H9 (cell line): ENCODE results near the gene HILPDA. TPM values are rescaled to one million over a fixed set of nuclear protein-coding genes. Genes with fewer than 3 reads are reported as not detected.
"Not testable (repeated sequence)": the region's sequence is repeated elsewhere in the genome, so short reads cannot be mapped to it uniquely, and the experiment has no call there.

Experiments
- DNase-seq: peaks from one replicate; pipeline ENCODE4 v3.0.0-alpha.2; 2017
- H2AFZ ChIP-seq: one replicate; pipeline ENCODE4 v1.6.1; 2013; ENCODE audit warnings: mild to moderate bottlenecking, low read length, control low read depth, moderate library complexity
- H2AK5ac ChIP-seq: 2 replicates; pipeline ENCODE4 v1.6.1; 2013; ENCODE audit warnings: low read length, control low read depth, mixed read lengths; ENCODE audit not compliant: insufficient read length
- H2BK120ac ChIP-seq: one replicate; pipeline ENCODE4 v1.6.1; 2013; ENCODE audit warnings: low read depth, mild to moderate bottlenecking, low read length, control low read depth, inconsistent platforms; ENCODE audit not compliant: poor library complexity, severe bottlenecking
- H2BK12ac ChIP-seq: 2 replicates; pipeline ENCODE4 v1.6.1; 2013; ENCODE audit warnings: low read length, control low read depth, mixed read lengths, low read depth; ENCODE audit not compliant: insufficient read length
- H2BK15ac ChIP-seq: 2 replicates; pipeline ENCODE4 v1.6.1; 2013; ENCODE audit warnings: low read depth, low read length, control low read depth
- H2BK20ac ChIP-seq: one replicate; pipeline ENCODE4 v1.6.1; 2013; ENCODE audit warnings: low read depth, mild to moderate bottlenecking, low read length, control low read depth, inconsistent platforms; ENCODE audit not compliant: poor library complexity, severe bottlenecking
- H2BK5ac ChIP-seq: 2 replicates; pipeline ENCODE4 v1.6.1; 2013; ENCODE audit warnings: low read length, control low read depth, mixed read lengths; ENCODE audit not compliant: insufficient read length
- H3K14ac ChIP-seq: 2 replicates; pipeline ENCODE4 v1.6.1; 2013; ENCODE audit warnings: low read length, control low read depth; ENCODE audit not compliant: insufficient read depth
- H3K18ac ChIP-seq: 2 replicates; pipeline ENCODE4 v1.6.1; 2013; ENCODE audit warnings: low read depth, mild to moderate bottlenecking, mixed read lengths, low read length, control low read depth; ENCODE audit not compliant: insufficient read length
- H3K23ac ChIP-seq: 2 replicates; pipeline ENCODE4 v1.6.1; 2013; ENCODE audit warnings: low read length, control low read depth, mixed read lengths, low read depth; ENCODE audit not compliant: insufficient read length
- H3K23me2 ChIP-seq: 2 replicates; pipeline ENCODE4 v1.6.1; 2013; ENCODE audit warnings: low read depth, mild to moderate bottlenecking, mixed read lengths, low read length, control low read depth; ENCODE audit not compliant: insufficient read length, poor library complexity, severe bottlenecking
- H3K27ac ChIP-seq: 2 replicates; pipeline ENCODE4 v1.5.1; 2013; ENCODE audit warnings: low read length, control low read depth, mixed read lengths, low read depth; ENCODE audit not compliant: insufficient read length
- H3K27me3 ChIP-seq: 2 replicates; pipeline ENCODE4 v1.6.1; 2013; ENCODE audit warnings: low read length, control low read depth, inconsistent platforms; ENCODE audit not compliant: insufficient read depth
- H3K4ac ChIP-seq: 2 replicates; pipeline ENCODE4 v1.6.1; 2013; ENCODE audit warnings: low read depth, mild to moderate bottlenecking, control low read depth, inconsistent platforms, low read length, moderate library complexity
- H3K4me1 ChIP-seq: 2 replicates; pipeline ENCODE4 v1.6.1; 2013; ENCODE audit warnings: low read length, control low read depth, inconsistent platforms; ENCODE audit not compliant: insufficient read depth
- H3K4me2 ChIP-seq: 2 replicates; pipeline ENCODE4 v1.6.1; 2013; ENCODE audit warnings: low read length, control low read depth, mixed read lengths; ENCODE audit not compliant: insufficient read length, insufficient read depth
- H3K56ac ChIP-seq: 2 replicates; pipeline ENCODE4 v1.6.1; 2013; ENCODE audit warnings: low read depth, mild to moderate bottlenecking, mixed read lengths, low read length, control low read depth; ENCODE audit not compliant: insufficient read length
- H3K79me1 ChIP-seq: 2 replicates; pipeline ENCODE4 v1.6.1; 2013; ENCODE audit warnings: low read depth, mild to moderate bottlenecking, moderate library complexity, low read length, control low read depth, inconsistent platforms; ENCODE audit not compliant: insufficient read depth, poor library complexity, severe bottlenecking
- H3K79me2 ChIP-seq: 2 replicates; pipeline ENCODE4 v1.6.1; 2013; ENCODE audit warnings: low read length, control low read depth, inconsistent platforms; ENCODE audit not compliant: insufficient read depth
- H3K9ac ChIP-seq: 2 replicates; pipeline ENCODE4 v1.6.1; 2013; ENCODE audit warnings: low read length, control low read depth, mixed read lengths; ENCODE audit not compliant: insufficient read length; ENCODE audit errors: extremely low read depth
- H3K9me3 ChIP-seq: one replicate; pipeline ENCODE4 v1.6.1; 2013; ENCODE audit warnings: low read depth, low read length, inconsistent platforms; ENCODE audit not compliant: control insufficient read depth
- H3T11ph ChIP-seq: one replicate; pipeline ENCODE4 v1.6.1; 2013; ENCODE audit warnings: mild to moderate bottlenecking, low read length, control low read depth, inconsistent platforms
- H4K20me1 ChIP-seq: one replicate; pipeline ENCODE4 v1.6.1; 2013; ENCODE audit not compliant: control insufficient read depth, insufficient read length, insufficient read depth
- H4K5ac ChIP-seq: 2 replicates; pipeline ENCODE4 v1.6.1; 2013; ENCODE audit warnings: low read depth, mild to moderate bottlenecking, mixed read lengths, low read length, control low read depth; ENCODE audit not compliant: insufficient read length
- H4K8ac ChIP-seq: replicated peaks from 2 replicates; pipeline ENCODE4 v1.6.1; 2013; ENCODE audit warnings: low read length, control low read depth, mixed read lengths, low read depth; ENCODE audit not compliant: insufficient read length
- H4K91ac ChIP-seq: 2 replicates; pipeline ENCODE4 v1.6.1; 2013; ENCODE audit warnings: low read depth, mild to moderate bottlenecking, moderate library complexity, mixed read lengths, low read length, control low read depth; ENCODE audit not compliant: insufficient read length
- H3K27ac Mint-ChIP-seq, 3 experiments: 2 replicates in 2 of 3; 3 replicates in 1 of 3; pipeline ENCODE4 v1.8.0; 2020 to 2021; ENCODE audit warnings: mixed read lengths in 3 of 3, mild to moderate bottlenecking in 1 of 3, moderate library complexity in 1 of 3
- H3K27me3 Mint-ChIP-seq: 2 replicates; pipeline ENCODE4 v1.8.0; 2021; ENCODE audit warnings: low read depth, mild to moderate bottlenecking, moderate library complexity, mixed read lengths
- H3K36me3 Mint-ChIP-seq, 3 experiments: 2 replicates in 2 of 3; 3 replicates in 1 of 3; pipeline ENCODE4 v1.8.0; 2020 to 2021; ENCODE audit warnings: low read depth in 3 of 3, mixed read lengths in 3 of 3; ENCODE audit not compliant: insufficient read depth in 1 of 3
- H3K4me1 Mint-ChIP-seq, 2 experiments: 2 replicates each; pipeline ENCODE4 v1.8.0; 2020; ENCODE audit warnings: mixed read lengths in 2 of 2
- H3K4me3 Mint-ChIP-seq, 2 experiments: 2 replicates in 1 of 2; 3 replicates in 1 of 2; pipeline ENCODE4 v1.8.0; 2020 to 2021; ENCODE audit warnings: mild to moderate bottlenecking in 2 of 2, mixed read lengths in 2 of 2, moderate library complexity in 1 of 2
- H3K9me3 Mint-ChIP-seq, 2 experiments: 2 replicates in 1 of 2; 3 replicates in 1 of 2; pipeline ENCODE4 v1.8.0; 2020; ENCODE audit warnings: mild to moderate bottlenecking in 2 of 2, mixed read lengths in 2 of 2, moderate library complexity in 1 of 2
- WGBS: extraction: QIAGEN DNeasy Blood & Tissue Kit; methylation state at CpG from one replicate; pipeline ENCODE4 v1.1.7; 2013; ENCODE audit warnings: missing lambda C conversion rate, low lambda C conversion rate, mixed read lengths; ENCODE audit not compliant: insufficient read length; ENCODE audit errors: extremely low coverage; 5-methylcytosine and 5-hydroxymethylcytosine counted together
- total RNA-seq: library from RNA; stranded (reverse); gene quantifications from 2 replicates; pipeline ENCODE4 v1.2.1, GENCODE V29; 2021

Gene HILPDA
- total RNA-seq, 1 experiment from 2014 or later, result 23.3 TPM

GRCh38 chr7:128479082-128479481, 23.4 kb downstream of the HILPDA start:
- not testable (repeated sequence) for H4K20me1 ChIP-seq, H2BK120ac ChIP-seq, H3K18ac ChIP-seq, H3K4me2 ChIP-seq, H3K27me3 Mint-ChIP-seq, H3K4me3 Mint-ChIP-seq, DNase-seq, H3K27ac Mint-ChIP-seq, H3K4ac ChIP-seq, H3K79me2 ChIP-seq, H3K23me2 ChIP-seq, H4K91ac ChIP-seq, H2AFZ ChIP-seq, H3K9me3 ChIP-seq, H2AK5ac ChIP-seq, H3K14ac ChIP-seq, H2BK12ac ChIP-seq, H4K5ac ChIP-seq, H2BK20ac ChIP-seq, H2BK5ac ChIP-seq, H4K8ac ChIP-seq, H3K79me1 ChIP-seq, H3K27me3 ChIP-seq, H3K4me1 ChIP-seq, H3K9me3 Mint-ChIP-seq, H3K56ac ChIP-seq, H3K27ac ChIP-seq, H3T11ph ChIP-seq, H3K23ac ChIP-seq, H2BK15ac ChIP-seq, H3K9ac ChIP-seq
- 100% methylated on average over 1 of the region's 4 CpGs for WGBS
- Mint-ChIP-seq H3K4me1 (peaks cover 12 to 13% of the 10 kb centered on the region in 2 experiments), H3K36me3 (peaks cover 12 to 47% (median 41%) of the 10 kb centered on the region in 3 experiments; a peak in 6 of 7 replicates)

DNA sequence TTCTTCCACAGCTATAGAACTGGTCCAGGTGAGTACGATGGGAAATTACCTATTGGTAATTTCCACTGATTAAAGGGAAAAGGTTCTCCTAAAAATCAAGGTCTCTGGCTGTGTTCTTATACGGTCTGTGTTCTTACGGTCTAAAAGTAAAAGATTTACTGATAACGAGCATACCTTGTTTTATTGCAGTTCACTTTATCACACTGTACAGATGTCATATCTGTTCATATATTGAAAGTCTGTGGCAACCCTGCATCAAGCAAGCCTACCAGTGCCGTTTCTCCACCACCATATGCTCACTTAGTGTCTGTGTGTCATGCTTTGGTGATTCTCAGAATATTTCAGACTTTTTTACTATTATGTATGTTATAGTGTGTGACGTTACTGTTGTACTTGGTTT, 32.5 kb downstream of the HILPDA start:
- H2BK20ac ChIP-seq, H4K20me1 ChIP-seq, H2AFZ ChIP-seq, H3K79me1 ChIP-seq, H3K4me1 ChIP-seq, H3K4me1 Mint-ChIP-seq, H2BK120ac ChIP-seq, H3K79me2 ChIP-seq, H3K4ac ChIP-seq, H3T11ph ChIP-seq, H4K8ac ChIP-seq, H3K23ac ChIP-seq, H4K91ac ChIP-seq, H3K23me2 ChIP-seq, H4K5ac ChIP-seq, H2BK12ac ChIP-seq, H2BK15ac ChIP-seq, H3K18ac ChIP-seq, H3K27ac ChIP-seq, H3K27me3 ChIP-seq, DNase-seq, H3K9me3 ChIP-seq, H3K4me2 ChIP-seq, H3K56ac ChIP-seq, H2BK5ac ChIP-seq, H3K27ac Mint-ChIP-seq, H2AK5ac ChIP-seq, H3K14ac ChIP-seq, H3K27me3 Mint-ChIP-seq, H3K9ac ChIP-seq, H3K4me3 Mint-ChIP-seq, H3K9me3 Mint-ChIP-seq: not testable (repeated sequence)
- no CpG with 5 or more reads among the region's 6 CpGs for WGBS
- peaks cover 18 to 46% (median 46%) of the 10 kb centered on the region in 3 experiments; a peak in 6 of 7 replicates for H3K36me3 Mint-ChIP-seq
